Measurements from ENCODE around the gene SLIRP. TPM values are rescaled to one million over a fixed set of nuclear protein-coding genes. Genes with fewer than 3 reads are reported as not detected.
"Not testable (repeated sequence)": the region's sequence is repeated elsewhere in the genome, so short reads cannot be mapped to it uniquely, and the experiment has no call there.

Gene SLIRP
- total and polyA plus RNA-seq, 11 donors, result 112 to 872 (median 222) TPM

DNA sequence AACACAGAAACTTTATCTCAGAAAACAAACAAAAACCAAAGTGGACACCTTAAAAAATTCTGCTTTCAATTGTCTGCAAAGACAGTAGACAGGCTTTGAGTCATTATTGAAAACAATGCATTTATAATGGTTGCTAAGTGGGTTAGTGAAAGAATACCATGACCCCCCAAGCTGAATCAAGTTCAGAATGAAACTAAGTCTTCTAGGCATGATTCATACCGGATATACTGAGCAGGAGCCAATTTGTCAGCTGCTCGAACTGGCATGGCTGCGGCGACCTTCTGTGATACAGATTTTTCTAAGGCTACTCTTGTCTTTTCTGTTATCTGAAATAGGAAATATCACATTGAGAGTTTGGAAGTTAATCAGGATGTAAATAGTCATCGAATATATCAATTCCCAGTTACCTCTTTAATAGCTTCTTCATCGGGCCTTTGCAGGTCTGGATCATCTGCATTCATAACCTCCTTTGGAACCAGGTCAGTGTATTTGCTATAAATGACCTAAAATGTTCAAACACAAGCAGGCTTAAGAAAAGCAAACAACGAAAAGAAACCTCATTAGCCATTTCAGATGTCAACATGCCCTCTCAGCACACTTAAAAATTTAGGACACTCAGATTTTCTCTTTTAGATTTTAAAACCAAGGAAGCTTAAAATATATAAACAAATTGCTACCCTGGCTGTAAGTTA is 30.8 kb downstream of the SLIRP start:
- ATAC-seq (peak in 3 of 4 donors; percentile 76 to 86 (median 78)), DNase-seq (peak in 1 of 5 donors; percentile 24)
- Histone ChIP-seq H3K9me3 (no peaks in the 10 kb centered on the region), H3K27ac (peak overlapping the region in 7 of 12 donors; percentile 6 to 58 (median 29)), H3K4me3 (no peak overlapping the region), H3K4me1 (peaks cover 0 to 21% (median 11%) of the 10 kb centered on the region in 12 donors), H3K36me3 (peaks cover 0 to 98% (median 77%) of the 10 kb centered on the region in 9 donors), H3K27me3 (no peaks in the 10 kb centered on the region)
- intact Hi-C loops (cut with DNase I), result no loop called here
- 42 to 70% (median 46%) methylated on average over 7 of the region's 7 CpGs for WGBS, 4 donors
- TF ChIP-seq POLR2A (IDR thresholded peaks at IDR 0.05), result no peak
- TF ChIP-seq, protein P1, sequence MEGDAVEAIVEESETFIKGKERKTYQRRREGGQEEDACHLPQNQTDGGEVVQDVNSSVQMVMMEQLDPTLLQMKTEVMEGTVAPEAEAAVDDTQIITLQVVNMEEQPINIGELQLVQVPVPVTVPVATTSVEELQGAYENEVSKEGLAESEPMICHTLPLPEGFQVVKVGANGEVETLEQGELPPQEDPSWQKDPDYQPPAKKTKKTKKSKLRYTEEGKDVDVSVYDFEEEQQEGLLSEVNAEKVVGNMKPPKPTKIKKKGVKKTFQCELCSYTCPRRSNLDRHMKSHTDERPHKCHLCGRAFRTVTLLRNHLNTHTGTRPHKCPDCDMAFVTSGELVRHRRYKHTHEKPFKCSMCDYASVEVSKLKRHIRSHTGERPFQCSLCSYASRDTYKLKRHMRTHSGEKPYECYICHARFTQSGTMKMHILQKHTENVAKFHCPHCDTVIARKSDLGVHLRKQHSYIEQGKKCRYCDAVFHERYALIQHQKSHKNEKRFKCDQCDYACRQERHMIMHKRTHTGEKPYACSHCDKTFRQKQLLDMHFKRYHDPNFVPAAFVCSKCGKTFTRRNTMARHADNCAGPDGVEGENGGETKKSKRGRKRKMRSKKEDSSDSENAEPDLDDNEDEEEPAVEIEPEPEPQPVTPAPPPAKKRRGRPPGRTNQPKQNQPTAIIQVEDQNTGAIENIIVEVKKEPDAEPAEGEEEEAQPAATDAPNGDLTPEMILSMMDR (IDR thresholded peaks at IDR 0.05), result no peak

DNA sequence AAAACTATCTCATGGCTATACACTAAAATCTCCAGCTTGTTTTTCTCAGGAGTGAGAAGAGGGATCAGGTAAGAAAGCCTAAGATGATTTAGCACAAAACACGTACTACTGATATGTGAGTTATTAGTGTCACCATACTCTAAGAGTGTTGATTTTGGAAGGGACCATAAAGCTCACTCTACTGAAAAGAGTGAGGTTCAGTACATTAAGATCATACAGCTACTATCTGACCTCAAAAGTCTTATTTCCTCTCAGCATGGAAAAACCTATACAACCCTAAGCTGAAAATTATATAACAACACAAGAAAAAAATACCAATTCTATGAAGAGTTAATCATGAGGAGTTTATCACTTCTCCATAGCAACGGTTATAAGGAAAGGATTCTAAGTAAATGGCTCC is 33.5 kb downstream of the SLIRP start:
- Histone ChIP-seq H3K27ac (no peak overlapping the region), H3K4me3 (no peak overlapping the region), H3K9me3 (no peaks in the 10 kb centered on the region), H3K36me3 (peaks cover 0 to 96% (median 73%) of the 10 kb centered on the region in 9 donors), H3K27me3 (no peaks in the 10 kb centered on the region), H3K4me1 (peaks cover 0 to 21% (median 11%) of the 10 kb centered on the region in 12 donors)
- 78 to 85% (median 80%) methylated on average over 2 of the region's 2 CpGs for WGBS, 4 donors
- intact Hi-C loops (cut with DNase I), result no loop called here
- no peak for TF ChIP-seq POLR2A (IDR thresholded peaks at IDR 0.05)
- TF ChIP-seq, protein P1 (IDR thresholded peaks at IDR 0.05), result no peak
- ATAC-seq (no peak), DNase-seq (no peak)

DNA sequence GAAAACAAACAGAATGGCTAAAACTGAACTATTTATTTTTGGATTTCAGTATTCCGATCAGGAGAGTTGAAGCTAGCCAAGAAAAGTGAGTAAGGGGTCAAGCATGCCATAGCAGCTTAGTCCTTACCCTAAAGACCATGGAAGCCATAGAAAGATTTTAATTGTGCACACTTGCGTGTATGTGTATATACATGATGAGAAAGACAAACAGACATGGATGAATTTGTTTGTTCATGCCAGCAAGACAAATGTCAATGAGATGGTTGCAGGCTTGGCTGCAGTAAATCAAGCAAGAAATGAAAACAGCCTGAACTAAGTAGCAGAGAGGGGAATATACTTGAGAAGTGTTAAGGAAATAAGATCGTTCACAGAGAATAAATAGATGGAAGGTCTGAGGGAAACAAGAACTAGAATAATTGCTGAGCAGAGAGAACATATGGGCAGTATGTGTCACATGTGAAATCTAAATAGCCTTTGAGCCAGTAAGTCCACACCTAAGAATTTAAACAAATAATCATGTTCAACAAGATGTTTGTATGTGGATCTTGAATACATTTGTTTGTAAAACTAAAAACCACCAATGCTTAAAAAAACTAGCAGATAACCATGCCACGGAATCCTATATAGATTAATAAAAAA is 38.3 kb downstream of the SLIRP start:
- DNase-seq (no peak), ATAC-seq (no peak)
- Histone ChIP-seq H3K4me3 (no peak overlapping the region), H3K9me3 (no peaks in the 10 kb centered on the region), H3K4me1 (peaks cover 0 to 9% (median 0%) of the 10 kb centered on the region in 12 donors), H3K36me3 (peaks cover 0 to 89% (median 78%) of the 10 kb centered on the region in 9 donors), H3K27me3 (no peaks in the 10 kb centered on the region), H3K27ac (no peak overlapping the region)
- WGBS, 4 donors, result 59 to 80% (median 70%) methylated on average over 4 of the region's 4 CpGs
- intact Hi-C loops (cut with DNase I), result no loop called here
- no peak for TF ChIP-seq POLR2A (IDR thresholded peaks at IDR 0.05)
- TF ChIP-seq, protein P1 (IDR thresholded peaks at IDR 0.05), result no peak

DNA sequence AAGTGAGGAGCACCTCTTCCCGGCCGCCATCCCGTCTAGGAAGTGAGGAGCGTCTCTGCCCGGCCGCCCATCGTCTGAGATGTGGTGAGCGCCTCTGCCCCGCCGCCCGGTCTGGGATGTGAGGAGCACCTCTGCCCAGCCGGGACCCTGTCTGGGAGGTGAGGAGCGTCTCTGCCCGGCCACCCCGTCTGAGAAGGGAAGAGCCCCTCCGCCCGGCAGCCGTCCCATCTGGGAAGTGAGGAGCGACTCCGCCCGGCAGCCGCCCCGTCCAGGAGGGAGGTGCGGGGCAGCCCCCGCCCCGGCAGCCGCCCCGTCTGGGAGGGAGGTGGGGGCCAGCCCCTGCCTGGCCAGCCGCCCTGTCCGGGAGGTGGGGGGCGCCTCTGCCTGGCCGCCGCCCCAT is 39.5 kb downstream of the SLIRP start:
- H3K27ac ChIP-seq; intact Hi-C loops (cut with DNase I); H3K4me1 ChIP-seq; H3K9me3 ChIP-seq; H3K27me3 ChIP-seq; H3K4me3 ChIP-seq; ATAC-seq; DNase-seq: not testable (repeated sequence)
- peaks cover 0 to 88% (median 74%) of the 10 kb centered on the region in 9 donors for H3K36me3 ChIP-seq
- 90 to 95% (median 93%) methylated on average over 13 to 33 of the region's 33 CpGs for WGBS, 4 donors
